ENCODE measurements around the gene TFF3.

- TF ChIP-seq POLR2A (IDR thresholded peaks at IDR 0.05) (no peak), CTCF (IDR thresholded peaks at IDR 0.05) (no peak), POLR2AphosphoS5 (IDR thresholded peaks at IDR 0.05; ENCODE audit: insufficient read depth in 1 of 2, low read depth in 1 of 2) (no peak)
Measured at GRCh38 chr21:42300045-42300583, 15.1 kb downstream of the TFF3 start.
